IMR-90 (cell line): Measurements from ENCODE around the gene FOXL3. TPM values are rescaled to one million over a fixed set of nuclear protein-coding genes. Genes with fewer than 3 reads are reported as not detected.

Source experiments
- ATAC-seq: fragments of 200-7000 bp; cut with Tn5 transposase; 2 replicates; pipeline ENCODE4 v1.9.1; 2020; ENCODE audit warnings: low read depth, mild to moderate bottlenecking, moderate library complexity
- BruUV-seq: library from RNA; stranded (reverse); fragments of 400-500 nt; replicated peaks from 2 replicates; lab custom pipeline; 2021; lab: Mats Ljungman, UMichigan
- CTCF ChIA-PET: fragments of 300-600 bp; formaldehyde crosslinking; extraction: SDS; loops from one replicate; lab custom pipeline; 2021; ENCODE audit warnings: antibody characterized with exemption; lab: Yijun Ruan, JAX
- POLR2A ChIA-PET: fragments of 300-600 bp; sonication (Branson Sonifier 250); formaldehyde crosslinking; loops from one replicate; lab custom pipeline; 2022; ENCODE audit warnings: antibody characterized with exemption; ENCODE audit not compliant: unreplicated experiment; lab: Charles Lee
- DNase-seq: peaks from one replicate; pipeline ENCODE4 v3.0.0; 2013
- H2AFZ ChIP-seq: replicated peaks from 2 replicates; pipeline ENCODE3; 2013; ENCODE audit warnings: low read length, mild to moderate bottlenecking; ENCODE audit not compliant: poor library complexity
- H2AK5ac ChIP-seq: 2 replicates; pipeline ENCODE4 v1.6.1; 2013; ENCODE audit warnings: low read depth, low read length, inconsistent platforms
- H2AK9ac ChIP-seq: replicated peaks from 2 replicates; pipeline ENCODE3; 2013; ENCODE audit warnings: mild to moderate bottlenecking, low read depth, low read length, moderate library complexity; ENCODE audit not compliant: poor library complexity
- H2BK120ac ChIP-seq: 2 replicates; pipeline ENCODE4 v1.6.1; 2013; ENCODE audit warnings: low read depth, low read length, inconsistent platforms
- H2BK15ac ChIP-seq: 3 replicates; pipeline ENCODE4 v1.6.1; 2013; ENCODE audit warnings: low read depth, low read length, inconsistent platforms
- H2BK20ac ChIP-seq: 2 replicates; pipeline ENCODE4 v1.6.1; 2013; ENCODE audit warnings: low read depth, mild to moderate bottlenecking, inconsistent platforms, low read length, moderate library complexity
- H2BK5ac ChIP-seq: 2 replicates; pipeline ENCODE4 v1.6.1; 2013; ENCODE audit warnings: mild to moderate bottlenecking, low read depth, low read length, inconsistent platforms; ENCODE audit not compliant: poor library complexity, severe bottlenecking
- H3K14ac ChIP-seq: replicated peaks from 2 replicates; pipeline ENCODE4 v1.6.1; 2013; ENCODE audit warnings: low read depth, low read length, inconsistent platforms
- H3K18ac ChIP-seq: 2 replicates; pipeline ENCODE4 v1.6.1; 2013; ENCODE audit warnings: low read depth, low read length, control low read depth
- H3K23ac ChIP-seq: 2 replicates; pipeline ENCODE4 v1.6.1; 2013; ENCODE audit warnings: low read depth, low read length, inconsistent platforms
- H3K27ac ChIP-seq: 2 replicates; pipeline ENCODE4 v1.5.1; 2013; ENCODE audit warnings: mild to moderate bottlenecking, control low read depth, low read length; ENCODE audit not compliant: insufficient read depth
- H3K27me3 ChIP-seq: 2 replicates; pipeline ENCODE4 v1.6.1; 2013; ENCODE audit warnings: low read length; ENCODE audit not compliant: control insufficient read depth, insufficient read depth
- H3K36me3 ChIP-seq: 2 replicates; pipeline ENCODE4 v1.6.1; 2013; ENCODE audit warnings: low read length, mixed read lengths; ENCODE audit not compliant: control insufficient read depth, insufficient read depth
- H3K4ac ChIP-seq: 2 replicates; pipeline ENCODE4 v1.6.1; 2013; ENCODE audit warnings: low read depth, low read length, inconsistent platforms
- H3K4me1 ChIP-seq: 2 replicates; pipeline ENCODE4 v1.6.1; 2013; ENCODE audit warnings: low read length, mixed read lengths; ENCODE audit not compliant: control insufficient read depth, insufficient read depth
- H3K4me2 ChIP-seq: 2 replicates; pipeline ENCODE4 v1.6.1; 2013; ENCODE audit warnings: low read depth, mild to moderate bottlenecking, control low read depth, low read length, moderate library complexity
- H3K4me3 ChIP-seq: 2 replicates; pipeline ENCODE4 v1.5.1; 2013; ENCODE audit warnings: low read depth, mild to moderate bottlenecking, control low read depth, low read length, moderate library complexity; ENCODE audit not compliant: insufficient read depth
- H3K56ac ChIP-seq: 2 replicates; pipeline ENCODE4 v1.6.1; 2013; ENCODE audit warnings: low read length, inconsistent platforms; ENCODE audit not compliant: insufficient read depth; ENCODE audit errors: extremely low read depth
- H3K79me1 ChIP-seq, 2 experiments: 2 replicates each; pipeline ENCODE4 v1.6.1; 2013; ENCODE audit warnings: low read length in 2 of 2, inconsistent platforms in 1 of 2, low read depth in 1 of 2
- H3K9ac ChIP-seq: 2 replicates; pipeline ENCODE4 v1.6.1; 2013; ENCODE audit warnings: low read depth, low read length, control low read depth
- H3K9me1 ChIP-seq: 2 replicates; pipeline ENCODE4 v1.6.1; 2013; ENCODE audit warnings: low read length, inconsistent platforms; ENCODE audit not compliant: insufficient read depth
- H3K9me3 ChIP-seq: 2 replicates; pipeline ENCODE4 v1.6.1; 2013; ENCODE audit warnings: low read length; ENCODE audit not compliant: control insufficient read depth, insufficient read depth
- H4K20me1 ChIP-seq: 2 replicates; pipeline ENCODE4 v1.6.1; 2013; ENCODE audit warnings: low read length, inconsistent platforms; ENCODE audit not compliant: insufficient read depth
- H4K5ac ChIP-seq: 2 replicates; pipeline ENCODE4 v1.6.1; 2013; ENCODE audit warnings: mild to moderate bottlenecking, low read depth, low read length, control low read depth
- H4K8ac ChIP-seq, 2 experiments: 2 replicates each; pipeline ENCODE4 v1.6.1; 2013; ENCODE audit warnings: low read depth in 2 of 2, low read length in 2 of 2, control low read depth in 1 of 2, inconsistent platforms in 1 of 2
- H4K91ac ChIP-seq: 2 replicates; pipeline ENCODE4 v1.6.1; 2013; ENCODE audit warnings: low read depth, low read length, inconsistent platforms; ENCODE audit not compliant: insufficient read depth
- BHLHE40 ChIP-seq: fragments of 150-350 bp; IDR thresholded peaks from 2 replicates; pipeline ENCODE4 v1.6.1; 2016; ENCODE audit warnings: mild to moderate bottlenecking, low read depth, low read length
- CEBPB ChIP-seq: IDR thresholded peaks from 2 replicates; pipeline ENCODE4 v1.6.1; 2012; ENCODE audit warnings: low read depth, low read length, improper control_type of control experiment
- CHD1 ChIP-seq: IDR thresholded peaks from 2 replicates; pipeline ENCODE4 v1.6.1; 2012; ENCODE audit warnings: low read depth, low read length, improper control_type of control experiment
- FOS ChIP-seq: fragments of 150-350 bp; IDR thresholded peaks from 2 replicates; pipeline ENCODE4 v1.6.1; 2016; ENCODE audit warnings: low read depth, low read length
- MAFK ChIP-seq: IDR thresholded peaks from 2 replicates; pipeline ENCODE4 v1.6.1; 2012; ENCODE audit warnings: low read depth, low read length, improper control_type of control experiment
- MAZ ChIP-seq: IDR thresholded peaks from 2 replicates; pipeline ENCODE4 v1.6.1; 2012; ENCODE audit warnings: low read depth, mild to moderate bottlenecking, low read length, improper control_type of control experiment, moderate library complexity, borderline replicate concordance
- MXI1 ChIP-seq: IDR thresholded peaks from 2 replicates; pipeline ENCODE4 v1.6.1; 2012; ENCODE audit warnings: low read depth, mild to moderate bottlenecking, low read length, moderate library complexity, borderline replicate concordance
- NFE2L2 ChIP-seq: fragments of 150-350 bp; IDR thresholded peaks from 2 replicates; pipeline ENCODE4 v1.6.1; 2016; ENCODE audit warnings: low read depth, mild to moderate bottlenecking, low read length
- POLR2A ChIP-seq: IDR thresholded peaks from 2 replicates; pipeline ENCODE4 v1.6.1; 2012; ENCODE audit warnings: mild to moderate bottlenecking, low read depth, low read length
- RAD21 ChIP-seq: IDR thresholded peaks from 2 replicates; pipeline ENCODE4 v1.6.1; 2012; ENCODE audit warnings: low read length, improper control_type of control experiment
- RCOR1 ChIP-seq: IDR thresholded peaks from 2 replicates; pipeline ENCODE4 v1.6.1; 2012; ENCODE audit warnings: mild to moderate bottlenecking, low read length, improper control_type of control experiment; ENCODE audit not compliant: insufficient replicate concordance
- RFX5 ChIP-seq: IDR thresholded peaks from 2 replicates; pipeline ENCODE4 v1.8.0; 2012; ENCODE audit warnings: low read depth, mild to moderate bottlenecking, low read length, moderate library complexity
- SMC3 ChIP-seq: fragments of 150-350 bp; IDR thresholded peaks from 2 replicates; pipeline ENCODE4 v1.6.1; 2016; ENCODE audit warnings: low read depth, mild to moderate bottlenecking, antibody characterized with exemption, low read length, moderate library complexity
- WGBS, 2 experiments: methylation state at CpG; one replicate each; pipeline versions ENCODE4 v1.1.5 to v1.1.7; 2013; ENCODE audit warnings: missing lambda C conversion rate in 2 of 2; ENCODE audit not compliant: insufficient read length in 1 of 2; ENCODE audit errors: extremely low coverage in 2 of 2; 5-methylcytosine and 5-hydroxymethylcytosine counted together
- dilution Hi-C: fragments of 300-500 bp; cut with HindIII; formaldehyde crosslinking; loops from one replicate; pipeline ENCODE4 v1.14.3; 2018; ENCODE audit warnings: low sequenced_read_pairs; ENCODE audit not compliant: unreplicated experiment
- in situ Hi-C: fragments of 300-500 bp; cut with MboI; formaldehyde crosslinking; loops from 3 replicates; pipeline ENCODE4 v1.14.3; 2019; ENCODE audit warnings: low sequenced_read_pairs, inconsistent platforms, mixed read lengths
- intact Hi-C: fragments of 100-400 bp; cut with micrococcal nuclease; formaldehyde crosslinking; loops from 2 replicates; pipeline ENCODE4 v1.10.0; 2022
- polyA plus RNA-seq, 3 experiments: library from polyadenylated mRNA; depleted of rRNA; stranded (reverse); fragments of >200 nt; gene quantifications; 2 replicates each; pipeline ENCODE4 v1.2.3, GENCODE V29; 2012; ENCODE audit warnings: low replicate concordance in 1 of 3
- total RNA-seq: library from RNA; depleted of rRNA; stranded (reverse); fragments of >200 nt; gene quantifications from 2 replicates; pipeline ENCODE4 v1.2.3, GENCODE V29; 2012
- TF ChIP-seq, protein P1 (sequence below): conservative IDR thresholded peaks from 2 replicates; pipeline ENCODE4 v1.5.1; 2012; ENCODE audit warnings: mild to moderate bottlenecking, low read depth, low read length, improper control_type of control experiment
- TF ChIP-seq, protein P2 (sequence below): fragments of 150-350 bp; IDR thresholded peaks from 2 replicates; pipeline ENCODE4 v1.6.1; 2016; ENCODE audit warnings: low read depth, mild to moderate bottlenecking, low read length, moderate library complexity, borderline replicate concordance
- TF ChIP-seq, protein P3 (sequence below): fragments of 150-350 bp; IDR thresholded peaks from 2 replicates; pipeline ENCODE4 v1.6.1; 2017; ENCODE audit warnings: mild to moderate bottlenecking, antibody characterized with exemption, low read length, low read depth

The FOXL3 gene
- total and polyA plus RNA-seq, 2 of the 4 experiments (the other 2 are of a cell fraction) = not detected

GRCh38 chr7:327991-328702, 38.2 kb downstream of the FOXL3 start:
- H3K4me1 ChIP-seq = peaks cover 2% of the 10 kb centered on the region
- POLR2A ChIA-PET = no interaction called here
- H2BK20ac ChIP-seq = no peak overlapping the region
- H3K9ac ChIP-seq = no peak overlapping the region
- peaks cover 6% of the 10 kb centered on the region for H3K9me3 ChIP-seq
- no peak overlapping the region for H3K14ac ChIP-seq
- no peak overlapping the region for H3K56ac ChIP-seq
- H2AFZ ChIP-seq = no peak overlapping the region
- no peak overlapping the region for H2AK5ac ChIP-seq
- in situ Hi-C loops (no loop called here), intact Hi-C loops (no loop called here), dilution Hi-C loops (no loop called here)
- H3K4me2 ChIP-seq = no peak overlapping the region
- no peak overlapping the region for H4K8ac ChIP-seq
- ATAC-seq (no peak), DNase-seq (no peak)
- H2BK120ac ChIP-seq = no peak overlapping the region
- WGBS, 2 experiments = 33% methylated on average over 3 of the region's 22 CpGs; no CpG with 5 or more reads in 1 of the 2 experiments
- no peak overlapping the region for H3K27ac ChIP-seq
- H3K4me3 ChIP-seq = no peak overlapping the region
- H3K9me1 ChIP-seq = no peaks in the 10 kb centered on the region
- H3K79me1 ChIP-seq = no peaks in the 10 kb centered on the region
- no peak overlapping the region for H4K5ac ChIP-seq
- CTCF ChIA-PET = no interaction called here
- no peaks in the 10 kb centered on the region for H4K20me1 ChIP-seq
- H4K91ac ChIP-seq = no peak overlapping the region
- BruUV-seq = no TSS peak
- TF ChIP-seq NFE2L2 (no peak), POLR2A (no peak), MAFK (no peak), MAZ (no peak), MXI1 (no peak), SMC3 (no peak), RFX5 (no peak), CHD1 (no peak), FOS (no peak), BHLHE40 (no peak), RCOR1 (no peak), RAD21 (no peak), CEBPB (no peak)
- TF ChIP-seq, protein P1, sequence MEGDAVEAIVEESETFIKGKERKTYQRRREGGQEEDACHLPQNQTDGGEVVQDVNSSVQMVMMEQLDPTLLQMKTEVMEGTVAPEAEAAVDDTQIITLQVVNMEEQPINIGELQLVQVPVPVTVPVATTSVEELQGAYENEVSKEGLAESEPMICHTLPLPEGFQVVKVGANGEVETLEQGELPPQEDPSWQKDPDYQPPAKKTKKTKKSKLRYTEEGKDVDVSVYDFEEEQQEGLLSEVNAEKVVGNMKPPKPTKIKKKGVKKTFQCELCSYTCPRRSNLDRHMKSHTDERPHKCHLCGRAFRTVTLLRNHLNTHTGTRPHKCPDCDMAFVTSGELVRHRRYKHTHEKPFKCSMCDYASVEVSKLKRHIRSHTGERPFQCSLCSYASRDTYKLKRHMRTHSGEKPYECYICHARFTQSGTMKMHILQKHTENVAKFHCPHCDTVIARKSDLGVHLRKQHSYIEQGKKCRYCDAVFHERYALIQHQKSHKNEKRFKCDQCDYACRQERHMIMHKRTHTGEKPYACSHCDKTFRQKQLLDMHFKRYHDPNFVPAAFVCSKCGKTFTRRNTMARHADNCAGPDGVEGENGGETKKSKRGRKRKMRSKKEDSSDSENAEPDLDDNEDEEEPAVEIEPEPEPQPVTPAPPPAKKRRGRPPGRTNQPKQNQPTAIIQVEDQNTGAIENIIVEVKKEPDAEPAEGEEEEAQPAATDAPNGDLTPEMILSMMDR = no peak
- TF ChIP-seq, protein P2, sequence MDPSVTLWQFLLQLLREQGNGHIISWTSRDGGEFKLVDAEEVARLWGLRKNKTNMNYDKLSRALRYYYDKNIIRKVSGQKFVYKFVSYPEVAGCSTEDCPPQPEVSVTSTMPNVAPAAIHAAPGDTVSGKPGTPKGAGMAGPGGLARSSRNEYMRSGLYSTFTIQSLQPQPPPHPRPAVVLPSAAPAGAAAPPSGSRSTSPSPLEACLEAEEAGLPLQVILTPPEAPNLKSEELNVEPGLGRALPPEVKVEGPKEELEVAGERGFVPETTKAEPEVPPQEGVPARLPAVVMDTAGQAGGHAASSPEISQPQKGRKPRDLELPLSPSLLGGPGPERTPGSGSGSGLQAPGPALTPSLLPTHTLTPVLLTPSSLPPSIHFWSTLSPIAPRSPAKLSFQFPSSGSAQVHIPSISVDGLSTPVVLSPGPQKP = no peak
- TF ChIP-seq, protein P3, sequence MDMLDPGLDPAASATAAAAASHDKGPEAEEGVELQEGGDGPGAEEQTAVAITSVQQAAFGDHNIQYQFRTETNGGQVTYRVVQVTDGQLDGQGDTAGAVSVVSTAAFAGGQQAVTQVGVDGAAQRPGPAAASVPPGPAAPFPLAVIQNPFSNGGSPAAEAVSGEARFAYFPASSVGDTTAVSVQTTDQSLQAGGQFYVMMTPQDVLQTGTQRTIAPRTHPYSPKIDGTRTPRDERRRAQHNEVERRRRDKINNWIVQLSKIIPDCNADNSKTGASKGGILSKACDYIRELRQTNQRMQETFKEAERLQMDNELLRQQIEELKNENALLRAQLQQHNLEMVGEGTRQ = no peak
- H2BK5ac ChIP-seq = no peak overlapping the region
- H3K36me3 ChIP-seq = no peaks in the 10 kb centered on the region
- no peak overlapping the region for H3K4ac ChIP-seq
- H3K27me3 ChIP-seq = peaks cover 54% of the 10 kb centered on the region
- no peak overlapping the region for H2BK15ac ChIP-seq
- H3K18ac ChIP-seq = no peak overlapping the region
- H2AK9ac ChIP-seq = peak overlapping the region; percentile 24
- H3K23ac ChIP-seq = no peak overlapping the region
